K562 (cell line): ENCODE results near the gene TREH. TPM values are rescaled to one million over a fixed set of nuclear protein-coding genes. Genes with fewer than 3 reads are reported as not detected.
A peak's percentile ranks its signal among the peaks of the same experiment; 100 is the strongest.

Source experiments
- C11orf30 ChIP-seq: fragments of 450-650 bp; IDR thresholded peaks from 2 replicates; pipeline ENCODE4 v1.6.1; 2016; ENCODE audit warnings: low read depth, mild to moderate bottlenecking
- DNMT1 ChIP-seq: fragments of 450-650 bp; IDR thresholded peaks from 2 replicates; pipeline ENCODE4 v1.6.1; 2016; ENCODE audit warnings: antibody characterized with exemption, mild to moderate bottlenecking
- FIP1L1 ChIP-seq: fragments of 200-400 bp; formaldehyde crosslinking; IDR thresholded peaks from 2 replicates; pipeline ENCODE4 v1.6.1; 2018; ENCODE audit warnings: mild to moderate bottlenecking, low read depth, low read length; ENCODE audit not compliant: poor library complexity, severe bottlenecking
- GABPA ChIP-seq: fragments of 200-800 bp; sonication (Bioruptor generic); conservative IDR thresholded peaks from 2 replicates; pipeline ENCODE4 v1.6.1; 2016; ENCODE audit warnings: low read depth, missing genetic modification characterization, missing compliant biosample characterization
- GTF2B ChIP-seq: IDR thresholded peaks from 2 replicates; pipeline ENCODE4 v1.6.1; 2011; ENCODE audit not compliant: insufficient read length; ENCODE audit errors: extremely low read depth
- HDAC6 ChIP-seq: IDR thresholded peaks from 2 replicates; pipeline ENCODE4 v1.6.1; 2012; ENCODE audit warnings: low read depth, mild to moderate bottlenecking, control low read depth, inconsistent platforms, low read length, moderate library complexity
- L3MBTL2 ChIP-seq: fragments of 450-650 bp; IDR thresholded peaks from 2 replicates; pipeline ENCODE4 v1.6.1; 2016; ENCODE audit warnings: mild to moderate bottlenecking, moderate library complexity
- MEF2A ChIP-seq: IDR thresholded peaks from 2 replicates; pipeline ENCODE4 v1.6.1; 2011; ENCODE audit warnings: low read depth, mild to moderate bottlenecking, low read length, moderate library complexity; ENCODE audit not compliant: control insufficient read depth
- NEUROD1 ChIP-seq: fragments of 150-350 bp; IDR thresholded peaks from 2 replicates; pipeline ENCODE4 v1.6.1; 2014; ENCODE audit warnings: borderline replicate concordance, low read length, low read depth; ENCODE audit not compliant: partially characterized antibody
- NFIC ChIP-seq: fragments of 450-650 bp; IDR thresholded peaks from 2 replicates; pipeline ENCODE4 v1.6.1; 2017; ENCODE audit warnings: mild to moderate bottlenecking, inconsistent platforms
- NONO ChIP-seq, 2 experiments: fragments of 200-400 bp in 1 of 2; fragments of 450-650 bp in 1 of 2; formaldehyde crosslinking in 1 of 2; IDR thresholded peaks; 2 replicates each; pipeline ENCODE4 v1.6.1; 2017; ENCODE audit warnings: low read depth in 2 of 2, mild to moderate bottlenecking in 2 of 2, moderate library complexity in 2 of 2, low read length in 1 of 2
- SMARCC2 ChIP-seq: fragments of 450-650 bp; IDR thresholded peaks from 2 replicates; pipeline ENCODE4 v1.6.1; 2017; ENCODE audit warnings: antibody characterized with exemption, moderate library complexity, mild to moderate bottlenecking, low read depth
- STAT5B ChIP-seq: fragments of 250-450 bp; sonication (Bioruptor Pico); IDR thresholded peaks from 2 replicates; pipeline ENCODE4 v1.8.0; 2021; ENCODE audit warnings: mild to moderate bottlenecking, inconsistent platforms
- TAF15 ChIP-seq: fragments of 200-400 bp; formaldehyde crosslinking; IDR thresholded peaks from 2 replicates; pipeline ENCODE4 v1.6.1; 2017; ENCODE audit warnings: mild to moderate bottlenecking, low read depth, low read length, moderate library complexity
- ZNF12 ChIP-seq: sonication (generic); formaldehyde crosslinking; IDR thresholded peaks from 2 replicates; pipeline ENCODE4 v1.4.0; 2020; ENCODE audit warnings: mild to moderate bottlenecking, missing genetic modification reagents
- ZNF318 ChIP-seq, 2 experiments: fragments of 450-650 bp; IDR thresholded peaks; 2 replicates each; pipeline ENCODE4 v1.6.1; 2016; ENCODE audit warnings: mild to moderate bottlenecking in 2 of 2, borderline replicate concordance in 1 of 2, low read depth in 1 of 2, moderate library complexity in 1 of 2
- ZNF740 ChIP-seq, 3 experiments: fragments of 200-800 bp in 1 of 3; sonication (Bioruptor generic) in 1 of 3; sonication (generic) in 1 of 3; formaldehyde crosslinking in 1 of 3; IDR thresholded peaks; 2 replicates each; pipeline versions ENCODE4 v1.6.1 to v1.8.0; 2016 to 2022; ENCODE audit warnings: mild to moderate bottlenecking in 2 of 3, missing compliant biosample characterization in 2 of 3, missing genetic modification characterization in 2 of 3, missing genetic modification reagents in 1 of 3
- polyA plus RNA-seq, 8 experiments: library from polyadenylated mRNA; depleted of rRNA in 4 of 8; stranded (reverse) in 5 of 8; unstranded in 3 of 8; fragments of >200 nt; fragmentation: Nextera tagmentation in 2 of 8; fragmentation: Illumina TruSeq in 1 of 8; extraction: Ambion mirVana in 2 of 8; extraction: Trizol in 1 of 8; gene quantifications; 2 replicates each; pipeline versions ENCODE4 v1.2.1 to v1.2.3, GENCODE V29; 2011 to 2014; ENCODE audit warnings: inconsistent platforms in 1 of 8, missing spikeins in 1 of 8
- total RNA-seq, 7 experiments: library from RNA; depleted of rRNA in 6 of 7; stranded (reverse); fragments of >200 nt in 6 of 7; fragmentation: Illumina TruSeq in 2 of 7; extraction: Trizol in 2 of 7; gene quantifications; 2 replicates each; pipeline versions ENCODE4 v1.2.1 to v1.2.3, GENCODE V29; 2011 to 2021; ENCODE audit warnings: low replicate concordance in 1 of 7

The TREH gene
- total and polyA plus RNA-seq, 9 of the 15 experiments (the other 6 are each of a cell fraction or from before 2014, with no cell fraction given) = 0.09 to 0.20 (median 0.11) TPM; not detected in 6

GRCh38 chr11:118621071-118621783 lies 58.2 kb downstream of the TREH start (continued):
- TF ChIP-seq FIP1L1 (no peak), NFIC (peak; percentile 57), L3MBTL2 (peak; percentile 58), NEUROD1 (no peak), TAF15 (no peak), DNMT1 (no peak), GTF2B (no peak), STAT5B (no peak), HDAC6 (no peak), SMARCC2 (no peak), NONO (IDR thresholded peaks at IDR 0.05; ENCODE audit: low read depth in 2 of 2, low read length in 1 of 2) (no peak), ZNF740 (CRISPR knock-in tag; IDR thresholded peaks at IDR 0.05) (0 out of 2 replicates have a peak, but pooled peaks have one; percentile 36), ZNF740 (tag; IDR thresholded peaks at IDR 0.05) (no peak), C11orf30 (no peak), ZNF12 (no peak), MEF2A (no peak), GABPA (tag) (peak; percentile 71), ZNF318 (IDR thresholded peaks at IDR 0.05; ENCODE audit: borderline replicate concordance in 1 of 2, low read depth in 1 of 2) (0 out of 4 replicates have a peak, but pooled peaks of 1 of the 2 experiments have one; percentile 37)
